ENCODE results near the gene GAS5. TPM values are rescaled to one million over a fixed set of nuclear protein-coding genes. Genes with fewer than 3 reads are reported as not detected.
A peak's percentile ranks its signal among the peaks of the same experiment; 100 is the strongest.
"Not testable (repeated sequence)": the region's sequence is repeated elsewhere in the genome, so short reads cannot be mapped to it uniquely, and the experiment has no call there.

Gene GAS5
- total RNA-seq, 1 donor from 2014 or later, result 479 TPM

GRCh38 chr1:173861731-173862145, 6.1 kb downstream of the GAS5 start:
- no peak for TF ChIP-seq CTCF (conservative IDR thresholded peaks at IDR 0.05)
- Mint-ChIP-seq H3K4me1 (peaks cover 35% of the 10 kb centered on the region), H3K36me3 (ENCODE audit: low read depth) (peaks cover 48% of the 10 kb centered on the region), H3K27ac (ENCODE audit: unreplicated experiment) (no peak overlapping the region), H3K27me3 (ENCODE audit: low read depth) (no peaks in the 10 kb centered on the region), H3K9me3 (no peaks in the 10 kb centered on the region), H3K4me3 (peak overlapping the region; percentile 100)
- DNase-seq (ENCODE audit: low read depth, low spot score), result no peak

- peaks cover 19% of the 10 kb centered on the region for H3K4me1 Mint-ChIP-seq
- H3K36me3 Mint-ChIP-seq (ENCODE audit: low read depth), result peaks cover 36% of the 10 kb centered on the region
- no peak for TF ChIP-seq CTCF (conservative IDR thresholded peaks at IDR 0.05)
- no peaks in the 10 kb centered on the region for H3K9me3 Mint-ChIP-seq
- H3K4me3 Mint-ChIP-seq, result peak overlapping the region; percentile 54
- H3K27me3 Mint-ChIP-seq (ENCODE audit: low read depth), result no peaks in the 10 kb centered on the region
- no peak overlapping the region for H3K27ac Mint-ChIP-seq (ENCODE audit: unreplicated experiment)
- DNase-seq (ENCODE audit: low read depth, low spot score), result no peak
Measured at GRCh38 chr1:173860065-173860464, 7.7 kb downstream of the GAS5 start.

GRCh38 chr1:173859547-173859946, 8.2 kb downstream of the GAS5 start:
- not testable (repeated sequence) for H3K27ac Mint-ChIP-seq (ENCODE audit: unreplicated experiment); DNase-seq (ENCODE audit: low read depth, low spot score); H3K4me3 Mint-ChIP-seq; H3K9me3 Mint-ChIP-seq; H3K27me3 Mint-ChIP-seq (ENCODE audit: low read depth)
- peaks cover 13% of the 10 kb centered on the region for H3K4me1 Mint-ChIP-seq
- peaks cover 36% of the 10 kb centered on the region for H3K36me3 Mint-ChIP-seq (ENCODE audit: low read depth)

GRCh38 chr1:173857363-173857917, 10.3 kb downstream of the GAS5 start:
- Mint-ChIP-seq H3K4me1 (peaks cover 10% of the 10 kb centered on the region), H3K4me3 (peak overlapping the region; percentile 33), H3K36me3 (ENCODE audit: low read depth) (peaks cover 24% of the 10 kb centered on the region), H3K27me3 (ENCODE audit: low read depth) (no peaks in the 10 kb centered on the region), H3K27ac (ENCODE audit: unreplicated experiment) (no peak overlapping the region), H3K9me3 (no peaks in the 10 kb centered on the region)
- no peak for DNase-seq (ENCODE audit: low read depth, low spot score)
- no peak for TF ChIP-seq CTCF (conservative IDR thresholded peaks at IDR 0.05)

- H3K36me3 Mint-ChIP-seq (ENCODE audit: low read depth), result peaks cover 25% of the 10 kb centered on the region
Measured at GRCh38 chr1:173856903-173857302, 10.9 kb downstream of the GAS5 start.

More at GRCh38 chr1:173856903-173857302, 10.9 kb downstream of the GAS5 start:
- Mint-ChIP-seq H3K4me1 (peaks cover 10% of the 10 kb centered on the region), H3K9me3 (no peaks in the 10 kb centered on the region), H3K27me3 (ENCODE audit: low read depth) (no peaks in the 10 kb centered on the region), H3K27ac (ENCODE audit: unreplicated experiment) (no peak overlapping the region), H3K4me3 (no peak overlapping the region)
- no peak for DNase-seq (ENCODE audit: low read depth, low spot score)
- TF ChIP-seq CTCF (conservative IDR thresholded peaks at IDR 0.05), result no peak
